PC-9 (cell line): ENCODE data around the gene EPHB2. TPM values are rescaled to one million over a fixed set of nuclear protein-coding genes. Genes with fewer than 3 reads are reported as not detected.

Experiments
- BruUV-seq: library from RNA; stranded (reverse); fragments of 400-500 nt; replicated peaks from 2 replicates; lab custom pipeline; 2021; lab: Mats Ljungman, UMichigan
- CTCF ChIA-PET: fragments of 300-600 bp; sonication (Branson Sonifier 250); formaldehyde crosslinking; loops from one replicate; lab custom pipeline; 2022; ENCODE audit warnings: antibody characterized with exemption; lab: Charles Lee
- POLR2A ChIA-PET: fragments of 300-600 bp; sonication (Branson Sonifier 250); formaldehyde crosslinking; loops from one replicate; lab custom pipeline; 2022; ENCODE audit warnings: antibody characterized with exemption; ENCODE audit not compliant: unreplicated experiment; lab: Charles Lee
- DNase-seq, 2 experiments: peaks; one replicate each; pipeline versions ENCODE4 v3.0.0 to v3.0.0-alpha.2; 2015 to 2022; ENCODE audit warnings: mixed read lengths in 1 of 2
- H2AFZ ChIP-seq: fragments of 200-600 bp; sonication (generic); 2 replicates; pipeline ENCODE4 v1.8.1; 2017; ENCODE audit warnings: antibody characterized with exemption
- H3F3A ChIP-seq: fragments of 200-600 bp; sonication (generic); 2 replicates; pipeline ENCODE4 v1.8.1; 2017; ENCODE audit warnings: antibody characterized with exemption, mild to moderate bottlenecking, low read depth; ENCODE audit not compliant: insufficient read depth
- H3K27ac ChIP-seq: fragments of 200-600 bp; sonication (generic); 2 replicates; pipeline ENCODE4 v1.6.1; 2016; ENCODE audit warnings: mixed run types
- H3K27me3 ChIP-seq: fragments of 200-600 bp; sonication (generic); 2 replicates; pipeline ENCODE4 v1.6.1; 2016; ENCODE audit warnings: low read depth, mixed run types; ENCODE audit not compliant: insufficient read depth
- H3K36me3 ChIP-seq: fragments of 200-600 bp; sonication (generic); 2 replicates; pipeline ENCODE4 v1.6.1; 2016; ENCODE audit warnings: low read depth, mixed run types
- H3K4me1 ChIP-seq: fragments of 200-600 bp; sonication (generic); replicated peaks from 2 replicates; pipeline ENCODE4 v1.6.1; 2016; ENCODE audit warnings: mixed run types; ENCODE audit not compliant: insufficient read depth
- H3K4me2 ChIP-seq: fragments of 200-600 bp; sonication (generic); 2 replicates; pipeline ENCODE4 v1.6.1; 2017; ENCODE audit warnings: mixed run types
- H3K4me3 ChIP-seq: fragments of 200-600 bp; sonication (generic); 2 replicates; pipeline ENCODE4 v1.6.1; 2016; ENCODE audit warnings: mixed run types
- H3K79me2 ChIP-seq: fragments of 200-600 bp; sonication (generic); 2 replicates; pipeline ENCODE4 v1.6.1; 2017; ENCODE audit warnings: low read depth, mixed run types
- H3K9me2 ChIP-seq: fragments of 200-600 bp; sonication (generic); 2 replicates; pipeline ENCODE4 v1.8.1; 2017; ENCODE audit warnings: mild to moderate bottlenecking; ENCODE audit not compliant: insufficient read depth
- H3K9me3 ChIP-seq: fragments of 200-600 bp; sonication (generic); 2 replicates; pipeline ENCODE4 v1.8.1; 2016; ENCODE audit warnings: low read depth; ENCODE audit not compliant: insufficient read depth
- H4K20me1 ChIP-seq: fragments of 200-600 bp; sonication (generic); 2 replicates; pipeline ENCODE4 v1.8.1; 2017; ENCODE audit not compliant: insufficient read depth
- CTCF ChIP-seq: fragments of 200-600 bp; sonication (generic); conservative IDR thresholded peaks from 2 replicates; pipeline ENCODE4 v1.6.1; 2017; ENCODE audit warnings: mixed run types, antibody characterized with exemption, mild to moderate bottlenecking, moderate library complexity
- EZH2 ChIP-seq: fragments of 200-600 bp; sonication (generic); IDR thresholded peaks from 2 replicates; pipeline ENCODE4 v1.8.0; 2017; ENCODE audit warnings: antibody characterized with exemption, low read depth
- intact Hi-C: fragments of 100-400 bp; cut with micrococcal nuclease; formaldehyde crosslinking; loops from one replicate; pipeline ENCODE4 v1.10.0; 2022; ENCODE audit not compliant: unreplicated experiment
- total RNA-seq: library from RNA; stranded (reverse); gene quantifications from 2 replicates; pipeline ENCODE4 v1.2.3, GENCODE V29; 2021

Gene EPHB2
- total RNA-seq, 1 experiment from 2014 or later, result 26.7 TPM

GRCh38 chr1:22872981-22873664 lies 162.5 kb downstream of the EPHB2 start:
- Histone ChIP-seq H3K4me1 (no peaks in the 10 kb centered on the region), H3K4me2 (no peak overlapping the region), H3K36me3 (no peaks in the 10 kb centered on the region), H3K27ac (no peak overlapping the region), H3K9me3 (no peaks in the 10 kb centered on the region), H2AFZ (no peak overlapping the region), H3K79me2 (no peaks in the 10 kb centered on the region), H3F3A (no peaks in the 10 kb centered on the region), H3K9me2 (no peaks in the 10 kb centered on the region), H3K4me3 (no peak overlapping the region), H3K27me3 (no peaks in the 10 kb centered on the region), H4K20me1 (no peaks in the 10 kb centered on the region)
- TF ChIP-seq EZH2 (no peak), CTCF (no peak)
- DNase-seq, result no peak
- ChIA-PET CTCF (no interaction called here), POLR2A (no interaction called here)
- intact Hi-C loops, result no loop called here
- no TSS peak for BruUV-seq

- CTCF ChIA-PET, result no interaction called here
- H3K4me2 ChIP-seq, result no peak overlapping the region
- intact Hi-C loops, result no loop called here
These were observed 164.1 kb downstream of the EPHB2 start for GRCh38 chr1:22874785-22875184.

GRCh38 chr1:22875241-22875640 lies 164.6 kb downstream of the EPHB2 start:
- no peaks in the 10 kb centered on the region for H3K27me3 ChIP-seq
- POLR2A ChIA-PET, result no interaction called here
- BruUV-seq, result no TSS peak

More at GRCh38 chr1:22874785-22875184, 164.1 kb downstream of the EPHB2 start:
- no TSS peak for BruUV-seq
- H3K4me1 ChIP-seq, result no peaks in the 10 kb centered on the region
- H2AFZ ChIP-seq, result no peak overlapping the region
- H3K79me2 ChIP-seq, result no peaks in the 10 kb centered on the region
- no peak overlapping the region for H3K27ac ChIP-seq
- H3F3A ChIP-seq, result no peaks in the 10 kb centered on the region
- H4K20me1 ChIP-seq, result no peaks in the 10 kb centered on the region
- POLR2A ChIA-PET, result no interaction called here
- TF ChIP-seq CTCF (no peak), EZH2 (no peak)
- H3K9me3 ChIP-seq, result no peaks in the 10 kb centered on the region
- no peaks in the 10 kb centered on the region for H3K27me3 ChIP-seq
- H3K9me2 ChIP-seq, result no peaks in the 10 kb centered on the region
- H3K36me3 ChIP-seq, result no peaks in the 10 kb centered on the region
- no peak overlapping the region for H3K4me3 ChIP-seq
- DNase-seq, result no peak

More at GRCh38 chr1:22875241-22875640, 164.6 kb downstream of the EPHB2 start:
- Histone ChIP-seq H2AFZ (no peak overlapping the region), H3F3A (no peaks in the 10 kb centered on the region), H3K4me3 (no peak overlapping the region), H3K27ac (no peak overlapping the region), H4K20me1 (no peaks in the 10 kb centered on the region), H3K36me3 (no peaks in the 10 kb centered on the region), H3K79me2 (no peaks in the 10 kb centered on the region), H3K9me3 (no peaks in the 10 kb centered on the region), H3K4me1 (no peaks in the 10 kb centered on the region), H3K4me2 (no peak overlapping the region), H3K9me2 (no peaks in the 10 kb centered on the region)
- intact Hi-C loops, result no loop called here
- DNase-seq, result no peak
- CTCF ChIA-PET, result no interaction called here
- TF ChIP-seq EZH2, result no peak
- TF ChIP-seq CTCF, result no peak
